SK-N-SH (cell line): ENCODE data around the gene ATP2C1.

Source experiments
- CTCF ChIP-seq: fragments of 200-600 bp; sonication (generic); IDR thresholded peaks from 2 replicates; pipeline ENCODE4 v1.6.1; 2017; ENCODE audit warnings: antibody characterized with exemption, mild to moderate bottlenecking, moderate library complexity
- EP300 ChIP-seq, 2 experiments: IDR thresholded peaks; 2 replicates each; pipeline versions ENCODE4 v1.4.0 to v1.6.1; 2012; ENCODE audit warnings: borderline replicate concordance in 1 of 2, low read depth in 1 of 2, low read length in 1 of 2
- MAX ChIP-seq: IDR thresholded peaks from 2 replicates; pipeline ENCODE4 v1.4.0; 2012; ENCODE audit warnings: low read depth
- RAD21 ChIP-seq: IDR thresholded peaks from 2 replicates; pipeline ENCODE4 v1.6.1; 2012; ENCODE audit warnings: mild to moderate bottlenecking, low read length
- REST ChIP-seq: IDR thresholded peaks from 2 replicates; pipeline ENCODE4 v1.6.1; 2012; ENCODE audit warnings: mild to moderate bottlenecking, low read depth, low read length, moderate library complexity
- RFX5 ChIP-seq: IDR thresholded peaks from 2 replicates; pipeline ENCODE4 v1.6.1; 2012; ENCODE audit warnings: mild to moderate bottlenecking, improper control_type of control experiment, low read length
- SIN3A ChIP-seq: IDR thresholded peaks from 2 replicates; pipeline ENCODE4 v1.6.1; 2012; ENCODE audit warnings: low read depth, mild to moderate bottlenecking, low read length, moderate library complexity, borderline replicate concordance
- TCF12 ChIP-seq: IDR thresholded peaks from 2 replicates; pipeline ENCODE4 v1.4.0; 2012
- ZBTB33 ChIP-seq: IDR thresholded peaks from 2 replicates; pipeline ENCODE4 v1.4.0; 2012; ENCODE audit warnings: low read depth, borderline replicate concordance

- TF ChIP-seq RFX5 (no peak), MAX (no peak), RAD21 (no peak), CTCF (no peak), REST (no peak), SIN3A (no peak), TCF12 (no peak), EP300 (IDR thresholded peaks at IDR 0.05; ENCODE audit: borderline replicate concordance in 1 of 2, low read depth in 1 of 2, low read length in 1 of 2) (no peak), ZBTB33 (no peak)
Measured at GRCh38 chr3:130941793-130942192, 47.9 kb downstream of the ATP2C1 start.
